DMS 273 treated with DMSO at 0.1 percent for 48 hours (cell line): Measurements from ENCODE around the gene PRKACA.
A peak's percentile ranks its signal among the peaks of the same experiment; 100 is the strongest.

ENCODE experiments used
- DNase-seq: peaks from one replicate; lab custom pipeline; 2025; lab: John Stamatoyannopoulos, UW

Gene PRKACA

GRCh38 chr19:14117668-14118164, at the start of gene PRKACA:
Gene PRKACA (minus strand): TSS chr19:14117762. CDS start chr19:14117547, 215 bp downstream.
- DNase-seq, result peak; percentile 95

GRCh38 chr19:14166999-14167575, 49.5 kb upstream of the PRKACA start:
- no peak for DNase-seq

DNA sequence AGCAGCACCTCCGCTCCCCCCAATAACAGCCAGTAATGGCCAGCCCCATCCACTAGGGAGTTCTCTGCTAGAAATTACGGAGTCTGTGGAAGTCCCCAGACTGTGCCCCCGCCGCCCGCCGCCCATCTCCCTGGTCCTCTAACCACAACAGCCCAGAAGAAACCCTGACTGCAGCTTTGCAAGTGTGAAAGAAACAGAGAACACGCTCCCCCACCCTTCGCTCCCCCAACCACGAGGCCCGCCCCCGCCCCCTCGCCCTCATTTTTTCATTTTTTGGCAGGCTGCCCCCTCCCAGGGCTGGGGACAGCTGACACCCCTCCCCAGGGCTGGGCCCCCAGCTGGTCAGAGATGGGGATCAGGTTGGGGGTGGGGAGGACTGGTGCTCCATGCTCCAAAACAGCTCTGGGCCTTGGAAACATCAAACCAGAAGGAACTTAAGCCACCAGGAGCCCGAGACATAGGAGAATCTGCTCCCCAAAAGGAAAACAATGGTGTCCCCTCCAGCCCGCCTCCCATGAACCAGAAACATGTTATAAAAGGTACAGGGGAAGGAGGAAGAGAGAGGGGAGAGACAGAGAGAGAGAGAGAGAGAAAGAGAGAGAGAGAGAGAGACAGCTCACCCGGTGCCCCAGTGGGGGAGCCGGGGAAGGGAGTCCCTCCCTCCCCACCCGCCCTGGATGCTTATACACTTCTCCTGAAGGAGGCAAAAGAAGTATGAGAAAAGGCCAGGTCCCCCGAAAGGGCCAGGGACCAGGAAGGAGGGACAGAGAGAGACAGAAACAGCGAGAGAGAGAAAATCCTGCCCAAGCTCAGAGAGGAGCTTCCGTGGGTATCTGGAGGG, 48.6 kb upstream of the PRKACA start:
- DNase-seq, result no peak

DNA sequence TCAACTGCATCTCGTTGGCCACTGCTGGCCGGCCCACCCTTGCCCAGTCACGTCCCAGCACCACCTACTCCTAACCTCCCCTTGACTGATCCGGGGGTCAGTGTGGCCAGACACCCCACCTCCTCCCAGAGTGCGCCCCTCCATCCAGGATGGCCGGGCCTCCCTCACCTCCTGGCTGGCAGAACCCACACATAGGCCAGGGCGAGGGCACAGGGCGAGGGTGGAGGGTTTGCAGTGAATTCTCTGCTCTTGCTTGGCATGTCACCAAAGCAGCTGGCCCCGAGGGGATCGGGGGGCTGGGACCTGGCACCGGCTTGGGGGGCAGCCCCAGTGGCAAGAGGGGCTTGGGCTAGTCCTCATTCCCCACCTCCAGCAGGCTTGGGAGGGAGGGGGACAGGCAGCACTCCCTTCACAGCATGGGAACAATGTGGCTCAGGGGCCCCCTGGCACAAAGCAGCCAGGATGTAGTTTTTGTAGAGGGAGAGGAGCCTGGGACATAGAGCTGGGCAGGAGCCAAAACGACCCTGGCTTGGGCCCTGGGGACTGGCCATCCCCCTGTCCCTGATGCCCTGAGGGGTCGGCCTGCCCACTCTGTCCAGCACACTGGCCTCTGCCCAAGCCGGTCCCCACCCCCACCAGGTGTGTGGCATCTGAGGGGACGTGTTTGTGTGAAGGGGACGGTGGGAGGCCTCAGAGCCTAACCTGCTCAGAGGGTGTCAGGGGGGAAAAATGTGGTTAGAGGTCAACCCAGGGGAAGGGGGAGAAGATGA, 47.3 kb upstream of the PRKACA start:
- no peak for DNase-seq

GRCh38 chr19:14164082-14164481, 46.5 kb upstream of the PRKACA start:
- no peak for DNase-seq

GRCh38 chr19:14162871-14163297, 45.3 kb upstream of the PRKACA start:
- DNase-seq, result no peak

DNA sequence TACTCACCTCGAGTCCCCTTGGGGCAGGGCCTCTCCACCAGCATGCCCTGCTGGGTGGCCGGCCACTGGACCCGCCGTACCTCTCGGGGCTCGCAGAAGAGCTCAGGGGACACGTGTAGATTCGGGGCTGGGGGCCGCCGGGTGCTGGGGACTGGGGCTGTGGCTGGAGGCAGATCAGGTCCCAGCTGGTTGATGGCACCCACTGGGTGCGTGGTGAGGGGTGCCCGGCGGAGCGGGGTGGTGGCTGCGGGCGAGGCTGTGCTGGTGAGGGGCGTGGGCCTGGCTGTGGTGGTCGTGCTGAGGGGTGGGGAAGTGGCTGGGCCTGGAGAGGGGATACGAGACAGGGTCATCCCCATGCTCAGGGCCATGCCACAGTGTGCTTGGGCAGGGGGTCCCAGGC, 43.7 kb upstream of the PRKACA start:
- DNase-seq, result no peak

GRCh38 chr19:14160017-14160703, 42.6 kb upstream of the PRKACA start:
- DNase-seq, result peak; percentile 55

- DNase-seq, result no peak
Measured at GRCh38 chr19:14159059-14159458, 41.5 kb upstream of the PRKACA start.

DNA sequence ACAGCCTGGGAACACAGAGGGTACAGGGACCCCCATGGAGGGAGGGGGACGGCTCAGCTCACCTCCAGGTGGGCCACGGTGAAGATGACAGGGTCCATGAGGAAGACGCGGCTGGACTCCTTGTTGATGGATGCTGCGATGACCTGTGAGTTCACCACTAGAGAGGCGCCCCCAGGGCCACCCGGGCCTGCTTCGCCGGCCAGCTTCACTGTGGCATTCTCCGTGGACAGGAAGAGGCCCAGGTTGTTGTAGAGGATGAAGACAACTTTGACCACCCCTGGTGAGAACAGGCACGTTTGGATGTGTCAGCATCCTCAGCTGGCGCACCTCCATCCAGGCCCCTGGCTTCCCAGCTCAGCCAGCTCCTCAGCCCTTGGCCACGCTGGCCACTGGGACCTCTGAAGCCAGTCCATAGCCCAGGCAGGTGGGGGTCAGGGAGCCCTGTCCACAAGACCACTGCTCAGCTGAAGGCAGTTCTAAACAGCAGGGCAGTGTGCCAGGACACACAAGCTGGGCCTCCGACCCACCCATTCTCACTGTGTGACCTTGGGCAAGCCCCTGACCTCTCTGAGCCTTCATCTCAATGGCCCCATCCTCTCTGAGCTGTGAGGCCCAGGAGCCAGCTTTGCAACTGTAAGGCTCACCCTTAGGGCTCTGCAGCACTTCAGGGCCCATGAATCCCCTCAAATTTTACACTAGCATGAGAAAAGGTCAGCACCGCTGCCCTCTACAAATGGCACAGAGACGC, 40.9 kb upstream of the PRKACA start:
- DNase-seq, result no peak

- no peak for DNase-seq
Measured at GRCh38 chr19:14156971-14157717, 39.6 kb upstream of the PRKACA start.

DNA sequence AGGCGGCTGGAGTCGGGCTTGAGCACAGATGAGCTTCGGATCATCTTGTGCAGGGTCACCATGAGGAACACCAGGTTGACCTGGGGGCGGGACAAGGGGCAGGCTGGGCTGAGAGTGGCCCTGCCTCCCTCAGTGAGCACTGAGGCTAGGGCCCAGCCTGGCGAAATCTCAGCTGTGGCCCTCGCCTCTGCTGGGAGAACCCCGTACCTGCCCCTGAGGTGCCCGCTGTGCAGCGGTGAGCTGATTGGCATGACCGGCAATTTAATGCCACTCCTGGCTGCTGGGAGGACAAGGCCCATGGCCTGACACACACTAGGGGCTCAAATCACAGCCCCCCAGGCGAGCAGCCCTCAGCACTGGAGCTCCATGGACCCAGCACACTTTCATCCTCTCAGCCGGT, 38.6 kb upstream of the PRKACA start:
- DNase-seq, result no peak

DNA sequence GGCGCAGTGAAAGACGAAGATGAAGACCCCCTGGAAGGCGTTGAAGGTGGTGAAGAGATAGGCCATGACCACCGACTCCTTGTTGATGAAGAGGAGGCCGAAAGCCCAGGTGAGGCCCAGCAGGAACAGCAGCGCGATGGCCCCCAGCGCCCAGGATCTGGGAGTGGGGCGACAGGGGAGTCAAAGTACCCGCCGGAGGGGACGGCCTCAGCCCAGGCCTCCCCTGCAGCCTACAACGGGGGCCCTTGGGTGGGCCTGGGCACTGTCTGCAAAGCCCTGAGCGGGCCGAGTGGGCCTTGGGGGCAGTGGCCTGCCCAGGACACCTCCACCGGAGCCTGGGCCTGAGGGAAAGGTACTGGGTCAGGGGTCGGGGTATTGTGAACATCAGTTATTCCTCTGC, 37.8 kb upstream of the PRKACA start:
- no peak for DNase-seq

- DNase-seq, result no peak
Measured at GRCh38 chr19:14152713-14153112, 35.2 kb upstream of the PRKACA start.

GRCh38 chr19:14150770-14151661, 33.5 kb upstream of the PRKACA start:
- no peak for DNase-seq

- no peak for DNase-seq
Measured at GRCh38 chr19:14150041-14150769, 32.6 kb upstream of the PRKACA start.

- no peak for DNase-seq
Measured at GRCh38 chr19:14149509-14149994, 32.0 kb upstream of the PRKACA start.

- no peak for DNase-seq
Measured at GRCh38 chr19:14148751-14149410, 31.3 kb upstream of the PRKACA start.
